ENCODE results near the gene OGFR. TPM values are rescaled to one million over a fixed set of nuclear protein-coding genes. Genes with fewer than 3 reads are reported as not detected.
A peak's percentile ranks its signal among the peaks of the same experiment; 100 is the strongest.

The OGFR gene
- total RNA-seq, 1 donor from 2014 or later = 42.0 TPM

DNA sequence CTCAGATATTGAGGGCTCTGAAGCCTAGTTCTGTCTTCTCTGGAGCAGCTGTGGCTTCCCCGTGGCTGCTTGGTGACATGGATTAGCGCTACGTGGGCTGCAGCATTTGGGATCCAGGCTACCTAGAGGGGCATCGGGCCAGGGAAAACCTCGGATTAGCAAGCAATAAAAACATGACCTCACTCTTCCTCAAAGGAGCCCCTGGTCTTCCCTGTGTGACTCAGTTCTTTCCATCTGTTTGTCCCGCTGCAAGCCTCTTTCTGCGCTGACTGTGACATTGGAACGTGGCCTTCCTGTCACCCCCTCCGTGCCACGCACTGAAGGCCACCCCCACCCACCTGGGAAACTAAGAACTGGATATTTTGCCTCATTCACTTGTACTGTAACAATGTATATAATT lies 4.8 kb upstream of the OGFR start:
- DNase-seq (ENCODE audit: low spot score) = no peak

- no peak for DNase-seq (ENCODE audit: low spot score)
These were observed 4.0 kb upstream of the OGFR start for GRCh38 chr20:62800314-62801259.

- DNase-seq (ENCODE audit: low spot score) = no peak
These were observed 3.2 kb upstream of the OGFR start for GRCh38 chr20:62801284-62802010.

DNA sequence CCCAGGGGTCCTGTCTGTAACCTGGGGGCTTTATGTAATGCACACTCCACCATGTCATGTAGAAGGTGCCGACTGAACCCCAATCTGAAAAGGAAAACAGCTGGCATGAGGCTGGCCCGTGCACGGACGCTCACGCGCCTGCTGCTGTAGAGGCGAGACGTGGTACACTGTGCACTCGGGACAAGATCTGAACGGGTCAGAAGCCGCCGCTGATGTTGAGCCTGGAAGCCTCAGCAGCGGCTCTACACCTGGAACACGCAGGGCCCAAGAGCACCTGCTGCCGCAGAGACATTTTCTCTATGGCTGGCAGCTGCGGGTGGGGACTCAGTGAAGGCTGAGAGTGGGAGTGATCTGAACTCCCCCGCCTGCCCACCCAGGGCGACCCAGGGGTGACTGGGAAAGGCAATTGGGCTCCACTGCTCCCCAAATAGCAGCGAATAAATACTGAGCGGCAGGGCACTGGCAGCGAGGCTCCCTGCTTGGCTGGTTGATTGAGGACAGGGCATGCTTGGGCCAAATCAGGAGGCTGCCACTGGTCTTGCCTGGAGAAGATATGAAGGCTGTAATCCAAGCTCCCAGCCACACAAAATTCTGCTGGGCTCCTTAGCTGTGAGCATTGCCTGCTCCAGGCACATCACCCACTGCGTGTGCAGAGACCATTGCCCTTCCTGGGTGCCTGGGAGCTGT lies 2.5 kb upstream of the OGFR start:
- no peak for DNase-seq (ENCODE audit: low spot score)

DNA sequence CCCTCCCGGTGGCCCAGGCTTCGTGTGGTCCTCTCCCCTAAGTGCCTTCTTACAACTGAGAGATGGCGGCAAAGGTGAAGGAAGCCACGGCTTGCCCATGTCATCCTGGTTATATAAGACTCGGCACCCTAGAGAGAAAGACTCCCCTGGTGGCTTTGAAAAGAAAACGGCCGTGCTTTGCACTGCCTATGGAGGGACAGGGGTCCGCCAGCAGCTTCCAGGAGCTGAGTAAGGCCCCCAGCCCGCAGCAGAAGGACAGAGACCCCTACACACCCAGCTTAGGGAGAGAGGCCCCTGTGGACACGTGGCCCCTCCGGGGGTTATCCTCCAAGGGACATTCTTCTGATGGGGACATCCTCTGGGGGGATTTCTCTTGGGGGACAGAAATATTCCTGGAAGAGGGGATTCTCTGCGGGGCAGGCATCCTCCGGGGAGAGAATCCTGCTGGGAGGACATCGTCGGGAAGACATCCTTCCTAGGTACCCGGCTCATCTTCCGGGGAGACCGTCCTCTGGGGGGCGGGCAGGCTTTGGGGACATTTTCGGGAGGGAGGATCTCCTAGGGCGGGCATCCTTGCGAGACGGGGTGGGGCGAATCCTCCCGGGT lies 511 bp upstream of the OGFR start:
- DNase-seq (ENCODE audit: low spot score) = no peak

- DNase-seq (ENCODE audit: low spot score) = no peak
These were observed 598 bp downstream of the OGFR start for GRCh38 chr20:62805155-62805710.

- DNase-seq (ENCODE audit: low spot score) = no peak
These were observed 1.2 kb downstream of the OGFR start for GRCh38 chr20:62805711-62806382.

DNA sequence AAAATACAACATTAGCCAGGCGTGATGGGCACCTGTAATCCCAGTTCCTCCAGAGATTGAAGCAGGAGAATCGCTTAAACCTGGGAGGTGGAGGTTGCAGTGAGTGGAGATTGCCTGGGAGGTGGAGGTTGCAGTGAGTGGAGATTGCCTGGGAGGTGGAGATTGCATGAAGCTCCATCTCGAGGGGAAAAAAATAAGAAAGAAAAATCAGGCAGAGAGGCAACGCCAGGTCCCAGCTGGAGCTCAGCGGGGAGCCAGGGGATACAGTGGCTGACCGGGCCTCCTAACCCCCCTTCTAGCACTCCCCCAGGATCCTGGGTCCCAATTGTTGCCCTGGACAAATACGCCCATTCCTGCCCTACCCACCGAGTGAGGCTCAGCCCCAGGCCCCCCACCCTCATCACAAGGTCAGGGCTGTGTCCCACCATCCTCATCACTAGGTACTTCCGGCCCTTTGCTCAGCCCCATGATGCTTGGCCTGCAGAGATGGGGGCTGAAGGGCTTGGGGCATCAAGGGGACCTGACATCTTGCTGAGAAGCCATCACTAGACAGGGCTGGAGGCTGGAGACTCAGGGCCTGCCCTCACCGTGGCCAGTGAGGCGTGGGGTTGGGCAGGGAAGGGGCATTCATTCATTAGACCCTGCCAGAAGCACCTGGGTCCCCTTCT lies 1.9 kb downstream of the OGFR start:
- no peak for DNase-seq (ENCODE audit: low spot score)

DNA sequence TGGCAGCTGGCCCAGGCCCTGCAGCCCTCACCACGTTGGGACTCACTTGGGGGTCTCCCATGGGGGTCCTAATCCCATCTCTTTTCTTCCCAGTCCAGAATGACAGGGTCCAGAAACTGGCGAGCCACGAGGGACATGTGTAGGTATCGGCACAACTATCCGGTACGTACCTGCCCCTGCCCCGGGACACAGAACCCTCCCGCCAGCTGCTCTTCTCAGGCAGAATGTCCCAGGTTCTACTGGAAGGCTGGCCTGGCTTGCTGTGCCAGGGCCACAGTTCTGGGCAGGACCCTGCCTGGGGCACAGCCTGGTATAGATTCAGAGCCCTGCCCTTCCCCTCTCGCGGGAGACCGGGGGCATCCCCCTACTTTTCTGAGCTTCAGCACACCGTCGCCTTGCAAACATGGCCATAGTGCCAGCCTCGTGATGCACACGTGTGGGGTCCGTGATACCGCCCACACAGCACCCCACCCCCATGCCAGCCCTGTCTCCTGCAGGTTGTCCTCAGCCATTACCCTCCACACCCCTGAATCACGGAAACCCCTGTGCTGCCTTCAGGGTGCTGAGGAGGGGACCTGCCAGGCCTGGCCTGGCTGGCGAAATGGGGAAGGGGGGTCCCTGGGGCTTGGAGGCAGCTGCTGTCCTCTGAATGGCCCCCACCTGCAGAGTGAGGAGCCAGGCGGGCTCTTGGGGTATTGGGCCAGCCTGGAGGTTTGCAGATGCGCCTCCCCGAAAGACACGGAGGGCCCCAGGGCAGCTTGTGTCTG lies 3.0 kb downstream of the OGFR start:
- no peak for DNase-seq (ENCODE audit: low spot score)

DNA sequence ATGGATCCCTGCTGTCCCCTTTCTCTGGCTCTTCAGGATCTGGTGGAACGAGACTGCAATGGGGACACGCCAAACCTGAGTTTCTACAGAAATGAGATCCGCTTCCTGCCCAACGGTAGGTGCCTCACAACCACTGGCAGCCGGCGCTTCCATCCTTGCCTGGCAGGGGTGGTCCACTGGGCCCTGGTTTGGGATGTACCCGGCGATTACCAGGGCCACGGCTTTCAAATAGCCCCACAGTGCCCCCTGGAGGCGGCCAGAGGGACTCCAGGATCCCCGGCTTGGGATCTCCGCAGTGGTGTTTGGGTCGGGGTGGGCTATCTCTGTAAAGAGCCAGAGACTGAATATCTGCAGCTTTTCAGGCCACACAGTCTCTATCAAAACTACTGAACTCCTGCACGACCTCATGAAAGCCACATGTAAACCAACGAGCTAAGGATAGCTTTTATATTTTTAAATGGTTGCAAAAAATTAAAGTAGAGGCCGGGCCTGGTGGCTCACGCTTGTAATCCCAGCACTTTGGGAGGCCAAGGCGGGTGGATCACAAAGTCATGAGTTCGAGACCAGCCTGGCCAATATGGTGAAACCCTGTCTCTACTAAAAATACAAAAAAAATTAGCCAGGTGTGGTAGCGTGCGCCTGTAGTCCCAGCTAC lies 3.7 kb downstream of the OGFR start:
- DNase-seq (ENCODE audit: low spot score) = peak; percentile 72

DNA sequence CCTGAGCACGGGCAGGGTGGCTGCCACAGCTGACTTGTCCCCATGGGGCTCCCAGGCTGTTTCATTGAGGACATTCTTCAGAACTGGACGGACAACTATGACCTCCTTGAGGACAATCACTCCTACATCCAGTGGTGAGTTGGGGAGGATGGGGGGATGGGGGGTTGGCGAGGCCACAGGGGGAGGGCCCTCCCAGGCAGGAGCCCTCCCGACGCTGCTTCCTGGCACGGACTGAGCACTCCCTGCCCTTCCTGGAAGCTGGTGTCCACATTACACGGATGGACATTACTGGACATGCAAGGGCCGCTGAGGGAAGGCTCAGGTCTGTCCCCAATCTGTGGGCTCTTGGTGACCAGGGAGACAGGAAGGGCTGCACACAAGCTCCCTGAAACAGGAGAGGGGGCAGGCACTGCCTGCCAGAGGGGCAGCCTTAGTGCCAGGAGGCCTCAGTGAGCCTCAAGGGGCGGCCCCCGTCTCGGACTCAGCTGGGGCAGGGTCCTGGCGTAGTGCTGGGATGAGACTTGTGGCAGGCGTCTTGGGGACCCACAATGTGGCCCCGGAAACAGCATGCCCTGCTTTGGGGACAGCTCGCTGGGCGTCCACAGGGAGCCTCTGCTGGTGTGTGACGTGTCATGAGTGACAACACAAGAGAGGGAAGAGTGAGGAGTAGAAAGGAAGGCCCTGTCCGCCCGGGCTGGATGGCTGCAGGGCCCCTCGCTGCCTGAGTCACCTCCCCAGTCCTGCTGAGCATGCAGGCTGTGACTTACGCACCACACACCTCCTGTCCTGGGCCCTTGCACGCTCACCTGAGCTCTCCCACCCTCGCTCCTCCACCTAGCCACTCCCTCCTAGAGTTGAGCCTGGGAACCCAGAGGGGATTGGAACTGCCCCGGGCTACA lies 5.1 kb downstream of the OGFR start:
- no peak for DNase-seq (ENCODE audit: low spot score)

GRCh38 chr20:62811320-62811719 lies 6.7 kb downstream of the OGFR start:
- DNase-seq (ENCODE audit: low spot score) = no peak

- no peak for DNase-seq (ENCODE audit: low spot score)
These were observed 7.1 kb downstream of the OGFR start for GRCh38 chr20:62811720-62812119.

DNA sequence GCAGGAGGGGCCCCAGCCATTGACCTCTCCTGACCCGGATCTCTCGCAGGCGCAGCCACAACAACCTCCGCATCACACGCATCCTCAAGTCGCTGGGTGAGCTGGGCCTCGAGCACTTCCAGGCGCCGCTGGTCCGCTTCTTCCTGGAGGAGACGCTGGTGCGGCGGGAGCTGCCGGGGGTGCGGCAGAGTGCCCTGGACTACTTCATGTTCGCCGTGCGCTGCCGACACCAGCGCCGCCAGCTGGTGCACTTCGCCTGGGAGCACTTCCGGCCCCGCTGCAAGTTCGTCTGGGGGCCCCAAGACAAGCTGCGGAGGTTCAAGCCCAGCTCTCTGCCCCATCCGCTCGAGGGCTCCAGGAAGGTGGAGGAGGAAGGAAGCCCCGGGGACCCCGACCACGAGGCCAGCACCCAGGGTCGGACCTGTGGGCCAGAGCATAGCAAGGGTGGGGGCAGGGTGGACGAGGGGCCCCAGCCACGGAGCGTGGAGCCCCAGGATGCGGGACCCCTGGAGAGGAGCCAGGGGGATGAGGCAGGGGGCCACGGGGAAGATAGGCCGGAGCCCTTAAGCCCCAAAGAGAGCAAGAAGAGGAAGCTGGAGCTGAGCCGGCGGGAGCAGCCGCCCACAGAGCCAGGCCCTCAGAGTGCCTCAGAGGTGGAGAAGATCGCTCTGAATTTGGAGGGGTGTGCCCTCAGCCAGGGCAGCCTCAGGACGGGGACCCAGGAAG lies 7.7 kb downstream of the OGFR start:
- no peak for DNase-seq (ENCODE audit: low spot score)

DNA sequence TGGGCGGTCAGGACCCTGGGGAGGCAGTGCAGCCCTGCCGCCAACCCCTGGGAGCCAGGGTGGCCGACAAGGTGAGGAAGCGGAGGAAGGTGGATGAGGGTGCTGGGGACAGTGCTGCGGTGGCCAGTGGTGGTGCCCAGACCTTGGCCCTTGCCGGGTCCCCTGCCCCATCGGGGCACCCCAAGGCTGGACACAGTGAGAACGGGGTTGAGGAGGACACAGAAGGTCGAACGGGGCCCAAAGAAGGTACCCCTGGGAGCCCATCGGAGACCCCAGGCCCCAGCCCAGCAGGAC lies 8.2 kb downstream of the OGFR start:
- DNase-seq (ENCODE audit: low spot score) = no peak

DNA sequence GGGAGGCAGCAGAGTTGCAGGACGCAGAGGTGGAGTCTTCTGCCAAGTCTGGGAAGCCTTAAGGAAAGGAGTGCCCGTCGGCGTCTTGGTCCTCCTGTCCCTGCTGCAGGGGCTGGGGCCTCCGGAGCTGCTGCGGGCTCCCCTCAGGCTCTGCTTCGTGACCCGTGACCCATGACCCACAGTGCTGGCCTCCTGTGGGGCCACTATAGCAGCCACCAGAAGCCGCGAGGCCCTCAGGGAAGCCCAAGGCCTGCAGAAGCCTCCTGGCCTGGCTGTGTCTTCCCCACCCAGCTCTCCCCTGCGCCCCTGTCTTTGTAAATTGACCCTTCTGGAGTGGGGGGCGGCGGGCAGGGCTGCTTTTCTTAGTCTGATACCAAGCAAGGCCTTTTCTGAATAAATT lies 9.0 kb downstream of the OGFR start:
- DNase-seq (ENCODE audit: low spot score) = no peak

DNA sequence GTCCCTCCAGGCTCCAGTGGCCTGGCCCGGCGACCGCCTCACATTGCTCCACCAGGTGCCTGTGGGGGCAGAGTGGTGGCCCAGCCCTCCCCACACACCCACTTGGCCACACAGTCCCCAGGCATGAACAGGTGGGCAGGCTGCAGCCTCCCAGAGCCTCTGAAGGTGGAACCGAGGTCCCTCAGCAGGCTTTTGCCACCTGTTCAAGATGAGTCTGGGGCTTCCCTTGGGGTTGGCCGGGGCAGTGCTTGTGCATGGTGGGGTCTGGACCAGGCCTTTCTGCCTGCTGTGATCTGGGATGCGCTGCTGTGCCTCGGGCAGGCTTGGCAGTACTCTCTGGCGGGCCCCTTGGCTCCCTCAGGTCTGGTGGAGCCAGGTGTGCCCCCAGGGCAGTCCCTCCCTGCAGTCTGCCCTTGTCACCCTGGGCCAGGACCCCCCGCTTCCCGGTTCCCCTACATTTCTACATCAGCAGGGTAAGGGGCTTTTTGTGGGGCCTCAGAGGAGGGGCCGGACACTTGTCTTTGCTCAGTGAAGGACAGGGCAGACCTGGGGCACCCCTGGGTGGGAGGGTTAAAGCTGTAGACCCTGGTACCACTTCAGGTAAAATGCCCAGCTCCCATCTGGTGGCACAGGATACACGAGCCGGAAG lies 9.5 kb downstream of the OGFR start:
- DNase-seq (ENCODE audit: low spot score) = no peak

Measured in ureter (tissue), 1 donor.